Regular cardiac myocyte (primary cell): ENCODE measurements around the gene RASD2. TPM values are rescaled to one million over a fixed set of nuclear protein-coding genes. Genes with fewer than 3 reads are reported as not detected.

Source experiments
- total RNA-seq: library from RNA; depleted of rRNA; stranded (reverse); fragments of >200 nt; gene quantifications from 2 replicates; pipeline ENCODE4 v1.2.3, GENCODE V29; 2014

The RASD2 gene, protein sequence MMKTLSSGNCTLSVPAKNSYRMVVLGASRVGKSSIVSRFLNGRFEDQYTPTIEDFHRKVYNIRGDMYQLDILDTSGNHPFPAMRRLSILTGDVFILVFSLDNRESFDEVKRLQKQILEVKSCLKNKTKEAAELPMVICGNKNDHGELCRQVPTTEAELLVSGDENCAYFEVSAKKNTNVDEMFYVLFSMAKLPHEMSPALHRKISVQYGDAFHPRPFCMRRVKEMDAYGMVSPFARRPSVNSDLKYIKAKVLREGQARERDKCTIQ
- total RNA-seq = 0.19 and 0.56 TPM in 2 replicates

DNA sequence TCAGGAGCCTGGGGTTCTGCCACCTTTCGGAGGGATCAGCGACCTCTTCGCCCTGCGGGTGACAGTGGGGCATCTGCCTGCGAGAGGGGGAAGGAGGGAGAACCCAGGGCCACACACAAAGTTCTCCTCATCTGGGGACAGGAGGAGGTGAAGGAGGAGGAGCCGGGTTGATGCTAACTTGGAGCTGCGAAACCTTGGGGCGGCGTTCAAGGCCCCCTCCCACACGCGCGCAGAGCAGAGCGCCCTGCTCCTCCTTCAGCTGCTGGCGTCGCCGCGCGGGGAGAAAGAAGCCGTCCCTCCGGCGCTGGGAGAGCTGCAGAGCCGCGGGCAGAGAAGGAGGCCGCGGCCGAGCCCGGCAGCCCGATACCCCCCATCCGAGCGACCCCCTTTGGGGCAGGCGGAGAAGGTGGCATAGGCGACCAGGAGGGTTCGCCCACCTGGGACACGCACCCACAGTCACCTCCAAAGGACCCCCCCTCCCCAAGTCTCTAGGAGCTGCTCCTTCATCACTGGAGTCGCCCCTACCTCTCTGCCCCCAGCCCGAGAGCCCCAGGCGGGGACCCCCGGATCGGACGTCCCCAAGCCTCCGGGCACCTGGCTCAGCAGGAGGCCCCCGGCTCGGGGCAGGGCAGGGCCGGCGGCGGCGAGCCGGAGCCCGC, at the start of gene RASD2:
Gene RASD2 (plus strand): TSS at position 237 of the 659 bp plus-strand sequence. CDS start 5,979 bp downstream, outside the sequence.

Other genes starting within 250 kb of the RASD2 start
- gene TOM1, start 240.9 kb upstream of the RASD2 start, total RNA-seq = 19.2 and 32.4 TPM in 2 replicates
- gene HMOX1, start 159.7 kb upstream of the RASD2 start, total RNA-seq = 102 and 156 TPM in 2 replicates
- gene MCM5, start 140.7 kb upstream of the RASD2 start, total RNA-seq = 14.4 and 87.8 TPM in 2 replicates
- 0.77 and 0.85 TPM in 2 replicates for gene MB, start 76.5 kb downstream of the RASD2 start, total RNA-seq
- 8.6 and 18.6 TPM in 2 replicates for gene APOL6, start 107.6 kb downstream of the RASD2 start, total RNA-seq
- under 0.01 TPM in 1 of 2 replicates, not detected in the other for gene APOL5, start 177.0 kb downstream of the RASD2 start, total RNA-seq